NCI-H2107 (cell line): ENCODE measurements around the gene HTR6.
"Not testable (repeated sequence)": the region's sequence is repeated elsewhere in the genome, so short reads cannot be mapped to it uniquely, and the experiment has no call there.

Source experiments
- DNase-seq: peaks from one replicate; lab custom pipeline; 2025; lab: John Stamatoyannopoulos, UW

The HTR6 gene

DNA sequence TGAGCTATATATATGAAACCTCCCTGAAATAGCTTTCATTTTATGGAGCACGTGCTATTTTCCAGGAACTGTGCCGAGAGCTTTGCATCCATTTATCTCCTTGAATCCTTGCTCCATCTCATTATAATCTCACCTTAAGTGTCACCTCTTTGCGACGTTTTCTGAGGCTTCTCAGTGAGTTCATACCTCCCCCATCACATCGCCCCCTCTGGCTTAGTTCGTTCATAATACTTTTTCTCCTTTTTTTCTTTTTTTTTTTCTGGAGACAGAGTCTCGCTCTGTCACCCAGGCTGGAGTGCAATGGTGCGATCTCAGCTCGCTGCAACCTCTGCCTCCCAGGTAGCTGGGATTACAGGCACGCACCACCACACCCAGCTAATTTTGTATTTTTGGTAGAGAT, 25.4 kb upstream of the HTR6 start:
- DNase-seq: not testable (repeated sequence)

DNA sequence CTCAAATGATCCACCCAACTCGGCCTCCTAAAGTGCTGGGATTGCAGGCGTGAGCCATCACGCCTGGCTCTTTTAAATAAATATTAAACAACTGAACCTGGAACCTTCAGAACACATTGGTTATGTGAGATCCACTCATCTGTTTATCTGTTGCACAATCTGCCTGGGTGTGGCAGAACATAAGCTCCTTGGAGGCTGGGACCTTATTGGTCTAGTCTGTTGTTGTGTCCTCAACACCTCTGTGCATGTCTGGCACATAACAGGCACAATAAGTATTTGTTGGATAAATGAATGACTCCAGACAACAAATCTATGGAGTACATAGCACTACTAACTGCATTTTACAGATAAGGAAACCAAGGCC, 24.7 kb upstream of the HTR6 start:
- no peak for DNase-seq

DNA sequence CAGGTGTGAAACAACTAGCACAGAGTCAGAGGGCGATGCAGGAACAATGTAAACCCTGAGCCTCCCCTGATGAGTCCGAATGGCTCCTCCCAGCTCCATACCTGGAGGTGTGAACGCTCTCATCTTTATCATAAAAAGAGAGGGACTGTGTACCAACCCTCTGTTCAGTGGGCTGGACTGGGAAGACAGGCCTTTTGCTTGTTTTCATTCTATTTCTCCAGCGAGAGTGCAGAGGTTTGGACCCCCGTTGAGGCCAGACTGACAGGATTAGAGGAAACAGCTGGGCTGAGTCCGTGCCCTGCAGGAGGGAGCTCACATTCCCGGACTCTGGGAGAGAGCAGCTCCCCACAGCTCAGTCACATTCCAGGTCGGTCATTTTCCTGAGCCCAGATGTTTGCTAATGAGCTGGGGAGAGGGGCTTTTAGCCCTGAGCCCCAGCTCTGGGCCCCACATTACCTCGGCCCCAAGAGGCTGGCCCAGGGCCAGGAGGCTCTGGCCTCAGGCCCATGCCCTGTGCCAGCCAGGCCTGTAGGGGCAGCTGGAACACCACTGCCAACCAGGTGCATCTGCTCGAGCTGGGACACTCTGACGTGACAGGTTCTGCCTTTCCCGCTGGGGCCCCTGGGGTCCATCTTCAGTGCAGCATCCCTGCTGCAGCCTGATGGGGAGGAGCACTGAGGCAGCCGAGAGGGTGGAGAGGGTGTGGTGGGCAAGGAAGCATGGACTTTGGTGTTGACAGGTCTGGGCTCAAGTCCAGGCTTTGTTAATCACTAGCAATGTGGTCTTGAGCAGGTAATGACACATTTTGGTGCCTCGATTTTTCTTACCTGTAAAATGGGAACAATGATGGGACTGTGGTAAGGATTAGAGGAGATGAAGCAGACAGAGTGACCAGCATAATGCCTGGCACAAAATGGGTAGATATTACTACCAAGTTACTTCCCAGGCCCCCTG, 24.0 kb upstream of the HTR6 start:
- no peak for DNase-seq

DNA sequence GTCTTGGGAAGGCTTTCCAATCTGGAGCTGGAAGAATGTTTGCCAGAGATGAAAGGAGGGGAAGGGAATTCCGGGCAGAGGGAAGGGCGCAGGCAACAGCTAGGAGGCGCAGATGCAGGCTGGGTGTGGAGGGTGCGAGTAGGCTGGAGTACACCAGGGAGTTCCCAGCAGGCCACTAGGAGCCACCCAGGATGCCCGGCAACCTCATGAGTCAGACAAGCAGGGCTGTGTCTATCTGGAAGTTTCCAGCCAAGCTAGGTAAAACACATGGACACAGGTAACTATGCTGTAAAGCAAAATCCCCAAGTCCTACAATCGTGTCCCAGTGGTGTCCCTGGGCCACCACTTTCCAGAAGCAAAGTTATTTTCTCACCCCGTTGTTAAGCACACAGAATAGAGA, 21.6 kb upstream of the HTR6 start:
- no peak for DNase-seq

DNA sequence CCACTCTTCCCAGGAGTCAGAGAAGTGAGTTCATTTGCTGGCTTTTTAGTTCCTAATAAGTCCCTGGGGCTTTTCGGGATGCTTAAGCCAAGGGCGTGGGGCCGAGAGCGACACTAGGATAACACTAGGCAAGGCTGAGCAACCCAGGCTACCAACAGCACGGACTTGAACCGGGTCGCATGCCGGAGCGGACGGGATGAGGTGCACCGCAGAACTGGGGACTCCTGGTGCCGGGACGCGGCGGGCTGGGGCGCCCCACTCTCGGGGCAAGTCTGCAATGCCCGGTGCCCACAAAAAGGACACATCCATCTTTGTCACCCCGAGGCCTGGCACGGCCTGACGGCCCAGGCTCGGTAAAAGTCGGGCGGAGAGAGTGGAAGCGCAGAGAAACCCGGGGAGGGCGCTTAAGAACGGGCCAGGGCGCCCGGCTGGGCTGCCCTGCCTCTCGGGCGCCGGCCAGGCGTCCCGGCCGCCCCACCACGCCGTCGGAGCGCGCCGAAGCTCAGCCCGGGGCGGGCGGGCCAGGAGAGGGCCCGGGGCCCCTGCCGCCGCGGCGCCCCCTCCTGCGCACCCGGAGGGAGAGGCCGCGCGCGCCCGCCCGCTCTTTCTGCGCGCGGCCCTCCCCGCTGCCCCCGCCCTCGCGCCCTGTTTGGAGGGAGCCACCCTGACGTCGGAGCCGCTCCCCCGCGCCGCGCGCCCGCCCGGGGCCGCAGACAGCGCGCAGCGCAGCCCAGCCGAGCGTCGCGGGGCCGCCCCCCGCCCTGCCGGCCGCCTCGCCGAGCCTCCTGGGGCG, 20.9 kb upstream of the HTR6 start, which contains the start of gene NBL1:
Gene NBL1 (plus strand): TSS at position 710 of the 793 bp plus-strand sequence. CDS start 10,720 bp downstream, outside the sequence.
- DNase-seq: no peak

DNA sequence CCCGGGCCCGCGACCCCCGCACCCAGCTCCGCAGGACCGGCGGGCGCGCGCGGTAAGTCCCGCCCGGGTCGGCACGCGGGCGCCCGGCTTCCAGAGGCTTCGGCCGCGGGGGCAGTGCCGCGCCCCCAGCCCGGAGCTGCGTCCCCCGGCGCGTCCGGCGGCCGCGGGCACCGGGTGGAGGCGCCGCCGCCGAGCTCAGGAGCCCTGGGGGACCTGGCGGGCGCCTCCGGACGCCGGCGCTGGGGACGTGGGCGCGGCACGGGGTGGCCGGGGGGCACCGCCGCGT, 20.3 kb upstream of the HTR6 start:
- no peak for DNase-seq

DNA sequence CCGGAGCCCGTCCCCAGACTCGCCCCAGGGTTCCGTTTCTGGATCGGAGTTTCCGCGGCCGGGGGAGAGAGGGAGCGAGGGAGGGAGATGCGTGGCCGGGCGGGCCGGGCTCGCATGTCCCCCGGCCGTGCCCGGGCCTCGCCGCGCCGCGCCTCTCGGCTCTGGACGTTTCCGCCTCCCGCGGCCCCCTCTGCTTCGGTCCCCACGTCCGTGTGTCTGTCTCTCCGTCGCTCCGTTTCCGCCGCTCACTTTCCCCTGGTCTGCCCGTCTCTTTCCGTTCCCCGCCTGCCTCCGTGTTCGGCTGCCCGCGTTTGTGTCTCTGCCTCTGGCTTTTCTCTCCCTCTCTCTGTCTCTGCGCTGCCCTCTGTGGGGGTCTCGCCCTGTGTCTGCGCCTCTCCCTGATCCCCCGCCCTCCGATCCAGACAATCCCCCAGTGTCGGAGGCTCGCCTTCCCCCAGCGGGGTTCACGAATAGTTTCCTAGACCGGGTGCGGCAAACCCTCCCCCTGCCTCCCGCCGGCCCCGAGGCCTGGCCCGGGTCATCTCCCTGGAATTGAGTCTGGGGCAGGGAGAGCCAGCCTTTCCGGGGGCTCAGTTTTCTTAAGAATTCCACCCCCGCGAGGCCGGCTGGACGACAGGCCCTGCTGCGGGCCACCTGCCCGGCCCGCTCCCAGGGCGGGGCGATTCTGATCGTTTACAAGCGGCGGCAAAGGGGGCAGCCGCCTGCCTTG, 19.8 kb upstream of the HTR6 start:
- no peak for DNase-seq

DNA sequence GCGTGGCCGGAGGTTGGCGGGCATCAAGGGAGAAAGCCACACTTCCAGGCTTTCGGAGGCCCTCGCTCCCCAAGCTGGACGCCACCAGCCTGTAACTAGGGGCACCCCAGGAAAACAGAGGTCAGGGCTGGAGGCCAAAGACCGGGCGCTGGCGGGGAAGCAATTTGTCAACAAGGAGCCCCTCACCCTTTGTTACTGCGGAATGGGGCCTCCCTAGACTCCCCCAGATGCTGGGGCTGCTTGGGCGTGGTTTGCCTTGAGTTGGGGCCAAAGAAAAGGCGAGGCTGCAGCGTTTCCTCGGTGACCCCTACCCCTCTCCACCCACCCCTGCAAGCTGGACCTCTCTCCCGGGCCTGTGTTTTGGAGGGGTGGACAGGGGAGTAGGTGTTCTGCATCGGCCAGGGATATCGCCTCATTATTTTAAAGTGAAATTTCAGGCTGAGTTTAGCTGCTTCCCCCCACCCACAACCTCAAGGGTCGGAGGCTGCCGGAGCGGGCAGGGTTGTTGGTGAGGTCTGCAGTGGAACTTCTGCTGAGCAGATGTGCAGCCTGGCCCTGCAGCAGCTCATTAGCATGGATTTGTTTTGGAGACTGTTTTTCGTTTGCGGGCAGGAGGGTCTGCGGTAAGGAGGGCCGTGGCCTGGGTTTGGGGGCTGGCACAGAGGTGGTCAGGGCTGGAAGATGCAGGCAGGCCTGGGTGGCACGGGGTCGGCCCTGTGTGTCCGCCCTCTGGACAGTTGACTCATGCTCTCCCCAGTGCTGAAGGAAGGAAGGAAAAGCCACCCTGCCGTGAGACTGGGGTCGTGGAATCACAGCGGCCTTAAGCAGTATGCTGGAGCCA, 19.0 kb upstream of the HTR6 start:
- DNase-seq: no peak

DNA sequence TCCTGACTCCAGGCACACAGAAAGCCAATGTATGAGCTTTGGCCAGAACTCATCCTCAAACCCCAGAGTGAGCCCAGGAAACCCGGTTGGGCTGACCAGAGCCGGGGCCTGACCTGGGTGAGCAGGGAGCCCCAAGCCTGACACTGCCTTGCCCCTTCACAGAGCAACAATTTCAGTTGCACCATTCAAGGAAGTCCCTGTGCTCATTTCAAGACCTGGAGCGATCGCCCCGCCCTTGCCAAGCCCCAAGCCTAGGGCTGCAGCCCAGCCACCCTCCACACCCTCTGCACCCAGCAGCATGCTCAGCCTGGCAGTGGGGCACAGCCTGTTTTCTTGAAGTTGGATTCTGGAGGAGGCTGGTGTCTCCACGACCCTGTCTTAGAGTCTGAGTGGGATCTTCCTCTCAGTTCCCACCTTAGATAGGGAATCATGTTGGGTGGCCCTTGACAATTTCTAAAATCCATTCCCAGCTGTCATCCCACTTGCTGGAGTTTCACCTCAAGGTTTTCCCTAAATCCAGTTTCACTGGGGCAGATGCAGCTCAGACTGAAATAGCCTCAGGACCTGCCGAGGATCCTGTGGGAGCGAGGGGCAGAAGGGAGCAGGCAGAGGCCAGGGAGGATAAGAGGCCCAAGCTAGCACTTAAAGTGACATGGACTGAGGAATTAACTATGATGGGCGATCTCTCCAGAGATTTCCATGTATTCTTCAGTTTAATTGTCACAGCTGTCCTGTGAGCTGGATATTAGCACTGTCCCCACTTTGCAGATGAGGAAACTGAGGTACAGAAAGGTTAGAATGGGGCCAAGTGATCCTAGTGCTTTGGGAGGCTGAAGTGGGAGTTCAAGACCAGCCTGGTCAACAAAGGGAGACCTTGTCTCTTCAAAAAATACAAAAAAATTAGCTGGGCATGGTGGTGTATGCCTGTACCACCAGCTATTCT, 18.0 kb upstream of the HTR6 start:
- DNase-seq: no peak

DNA sequence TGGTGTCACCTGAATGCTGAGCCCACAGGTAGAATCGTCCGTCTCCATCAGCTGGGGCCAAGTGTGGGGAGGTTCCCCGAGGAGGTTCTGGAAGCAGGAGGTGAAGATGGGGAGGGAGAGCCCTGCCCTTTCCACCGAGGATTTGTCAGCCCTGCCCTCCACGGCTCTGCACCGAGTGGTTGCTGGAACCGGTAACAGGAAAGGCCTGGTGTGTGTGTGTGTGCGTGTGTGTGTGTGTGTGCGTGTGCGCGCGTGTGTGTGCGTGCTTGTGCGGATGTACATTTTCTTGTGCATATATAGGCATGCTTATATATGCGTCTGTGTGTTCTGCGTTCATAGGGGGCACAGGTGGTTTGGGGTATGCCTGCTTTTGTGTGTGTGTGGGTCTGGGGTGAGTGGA, 17.0 kb upstream of the HTR6 start:
- no peak for DNase-seq

DNA sequence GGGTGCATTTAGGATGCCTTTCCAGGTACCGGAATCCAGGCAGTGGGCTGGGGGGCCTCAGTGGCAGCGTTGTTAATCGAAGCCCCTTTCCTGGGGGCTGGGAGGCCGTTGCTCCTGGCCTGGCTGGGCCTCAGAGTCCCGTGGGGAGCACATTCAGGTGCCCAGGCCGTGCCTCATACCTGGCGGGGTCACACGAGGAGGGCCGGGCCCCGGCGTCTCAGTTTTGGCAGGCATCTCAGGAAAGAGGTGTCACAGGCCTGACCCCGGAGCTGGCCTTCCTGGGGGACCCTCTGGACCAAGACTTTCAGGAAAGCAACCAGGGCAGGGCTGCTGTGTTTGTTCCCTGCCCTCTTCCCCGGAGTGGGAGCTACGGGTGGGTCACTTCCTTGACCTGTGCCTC, 16.4 kb upstream of the HTR6 start:
- DNase-seq: no peak

DNA sequence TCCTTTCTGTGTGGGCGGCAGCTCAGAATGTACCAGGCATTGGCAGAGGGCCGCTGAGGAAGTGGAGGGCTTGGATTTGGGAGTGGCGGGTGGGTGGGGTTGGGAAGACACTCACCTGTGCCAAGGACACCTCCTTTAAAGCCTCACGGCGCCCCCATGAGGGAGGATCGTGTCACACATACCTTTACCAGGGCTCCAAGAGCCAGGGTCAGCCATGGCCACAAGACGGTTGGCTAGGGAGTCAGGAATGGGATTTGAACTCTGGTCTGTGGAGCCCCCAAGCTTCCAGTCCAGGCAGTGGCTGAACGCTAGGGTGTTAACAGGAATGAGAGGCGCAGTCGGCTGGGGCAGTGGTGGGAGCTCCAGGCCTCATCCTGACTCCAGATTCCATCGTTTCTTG, 16.0 kb upstream of the HTR6 start:
- DNase-seq: no peak

DNA sequence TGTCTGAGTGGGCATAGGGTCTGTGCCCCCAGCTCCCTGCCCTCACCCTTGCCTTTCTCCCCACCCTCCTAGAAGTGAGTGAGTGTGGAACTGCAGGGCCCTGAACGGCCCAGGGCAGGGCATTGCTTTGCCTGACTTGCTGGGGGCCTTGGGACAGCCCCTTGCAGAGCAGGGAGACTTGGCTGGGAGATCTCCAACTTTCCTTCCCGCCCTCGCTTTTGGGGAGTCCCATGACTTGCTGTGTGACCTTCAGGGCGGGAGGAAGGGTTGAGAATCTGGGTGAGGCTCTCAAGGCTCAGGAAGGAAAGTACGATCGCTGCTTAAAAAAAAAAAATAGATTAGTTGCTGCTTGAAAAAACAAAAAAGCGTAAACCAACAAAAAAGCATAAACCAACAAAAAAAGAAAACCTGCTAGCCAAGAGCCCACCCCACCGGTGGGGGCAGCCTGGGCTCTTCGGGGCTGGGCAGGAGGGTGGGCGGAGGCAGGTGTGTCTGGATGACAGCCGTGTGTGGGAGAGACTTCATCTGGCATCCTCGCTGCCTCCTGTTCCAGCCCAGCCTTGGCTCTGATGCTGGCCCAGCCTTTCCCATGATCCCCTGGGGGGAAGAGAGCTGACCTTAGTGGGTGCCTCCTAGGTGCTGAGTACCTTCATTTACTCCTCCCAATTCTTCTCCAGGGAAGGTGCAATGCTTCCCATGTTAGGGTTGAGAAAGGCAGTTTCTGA, 14.1 kb upstream of the HTR6 start:
- DNase-seq: no peak

DNA sequence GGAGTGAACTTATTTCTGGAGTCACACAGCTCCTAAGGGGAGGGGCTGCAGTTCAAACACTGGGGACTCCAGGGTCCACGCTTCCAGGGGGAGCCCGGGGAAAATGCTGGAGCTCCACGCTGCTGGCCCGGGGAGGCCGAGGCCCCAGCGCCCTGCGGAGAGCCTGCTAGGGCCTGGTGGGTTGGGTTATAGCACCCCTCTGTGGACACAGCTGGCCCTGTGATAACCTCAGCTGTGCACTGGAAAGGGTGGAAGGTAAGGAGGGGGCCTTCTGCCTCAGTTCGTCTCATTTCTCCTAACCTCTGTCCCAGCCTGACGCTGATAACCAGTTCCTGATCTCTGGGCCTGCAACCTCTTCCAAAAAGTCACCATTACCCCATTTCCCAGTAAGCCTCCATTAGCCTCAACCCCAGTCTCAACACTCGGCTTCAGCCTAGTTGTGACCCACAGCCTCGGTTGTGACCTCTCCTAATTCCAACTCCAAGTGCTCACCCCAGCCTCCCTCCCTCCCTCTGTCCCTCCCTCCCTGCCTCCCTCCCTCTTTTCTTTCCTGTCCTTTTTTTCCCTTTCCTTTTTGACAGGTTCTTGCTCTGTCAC, 13.4 kb upstream of the HTR6 start:
- DNase-seq: no peak

DNA sequence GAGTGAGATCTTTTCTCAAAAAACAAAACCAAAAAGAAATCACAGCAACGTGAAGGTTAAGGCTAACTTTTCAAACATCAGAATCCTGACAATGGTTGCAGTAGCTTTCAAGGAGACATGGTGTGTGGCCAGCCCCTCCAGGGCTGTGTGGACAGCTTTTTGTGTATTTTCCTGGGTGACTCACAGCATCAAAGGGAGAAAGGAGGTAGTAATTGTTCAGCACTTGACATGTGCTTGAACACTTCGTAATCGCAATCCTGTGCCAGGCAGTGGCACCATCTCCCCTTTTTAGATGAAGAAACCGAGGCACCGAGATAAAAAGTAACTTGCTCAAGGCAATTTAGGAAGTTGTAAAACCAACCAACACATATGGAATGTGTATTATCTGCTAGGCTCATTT, 10.3 kb upstream of the HTR6 start:
- no peak for DNase-seq

DNA sequence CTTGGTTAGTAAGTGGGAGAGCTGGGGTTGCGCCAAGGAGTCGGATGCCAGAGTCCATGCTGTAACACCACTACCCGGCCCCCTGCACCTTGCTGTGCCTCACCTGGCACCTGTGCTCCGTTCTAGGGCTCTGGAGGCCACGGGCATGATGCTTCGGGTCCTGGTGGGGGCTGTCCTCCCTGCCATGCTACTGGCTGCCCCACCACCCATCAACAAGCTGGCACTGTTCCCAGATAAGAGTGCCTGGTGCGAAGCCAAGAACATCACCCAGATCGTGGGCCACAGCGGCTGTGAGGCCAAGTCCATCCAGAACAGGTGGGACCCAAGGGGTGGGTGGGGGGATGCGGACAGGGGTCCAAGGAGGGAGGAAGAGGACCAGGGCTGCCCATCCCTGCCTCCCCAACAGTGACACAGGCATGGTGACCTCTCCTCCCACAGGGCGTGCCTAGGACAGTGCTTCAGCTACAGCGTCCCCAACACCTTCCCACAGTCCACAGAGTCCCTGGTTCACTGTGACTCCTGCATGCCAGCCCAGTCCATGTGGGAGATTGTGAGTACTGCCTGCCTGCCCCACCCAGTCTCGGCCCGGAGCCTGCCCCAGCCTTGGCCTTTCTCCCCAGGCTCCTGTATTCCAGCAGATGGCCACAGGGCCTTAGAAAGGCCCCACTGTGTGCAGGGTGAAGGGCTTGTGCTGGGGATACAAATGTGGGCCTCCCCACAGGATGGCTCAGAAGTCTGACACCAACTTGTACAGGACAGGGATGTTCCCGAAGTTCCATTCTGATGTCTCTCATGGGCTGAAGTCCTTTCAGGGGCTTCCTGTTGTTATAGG, 9.6 kb upstream of the HTR6 start:
- no peak for DNase-seq

DNA sequence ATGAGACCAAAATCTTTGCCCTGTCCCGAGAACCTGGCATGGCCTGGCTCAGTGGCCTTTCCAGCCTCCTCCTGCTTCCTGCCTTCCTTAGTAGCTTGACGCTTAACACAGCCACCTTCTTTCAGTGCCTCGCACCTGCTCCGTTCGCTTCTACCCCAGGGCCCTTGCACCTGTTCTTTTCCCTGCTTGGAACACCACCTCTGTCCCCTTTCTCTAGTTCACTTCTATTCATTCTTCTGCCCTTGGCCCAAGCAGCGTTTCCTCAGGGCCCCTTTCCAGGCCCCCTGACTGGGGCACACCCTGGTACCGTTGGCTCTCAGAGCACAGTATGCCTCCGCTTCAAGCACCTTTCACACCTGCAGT, 9.0 kb upstream of the HTR6 start:
- DNase-seq: no peak

DNA sequence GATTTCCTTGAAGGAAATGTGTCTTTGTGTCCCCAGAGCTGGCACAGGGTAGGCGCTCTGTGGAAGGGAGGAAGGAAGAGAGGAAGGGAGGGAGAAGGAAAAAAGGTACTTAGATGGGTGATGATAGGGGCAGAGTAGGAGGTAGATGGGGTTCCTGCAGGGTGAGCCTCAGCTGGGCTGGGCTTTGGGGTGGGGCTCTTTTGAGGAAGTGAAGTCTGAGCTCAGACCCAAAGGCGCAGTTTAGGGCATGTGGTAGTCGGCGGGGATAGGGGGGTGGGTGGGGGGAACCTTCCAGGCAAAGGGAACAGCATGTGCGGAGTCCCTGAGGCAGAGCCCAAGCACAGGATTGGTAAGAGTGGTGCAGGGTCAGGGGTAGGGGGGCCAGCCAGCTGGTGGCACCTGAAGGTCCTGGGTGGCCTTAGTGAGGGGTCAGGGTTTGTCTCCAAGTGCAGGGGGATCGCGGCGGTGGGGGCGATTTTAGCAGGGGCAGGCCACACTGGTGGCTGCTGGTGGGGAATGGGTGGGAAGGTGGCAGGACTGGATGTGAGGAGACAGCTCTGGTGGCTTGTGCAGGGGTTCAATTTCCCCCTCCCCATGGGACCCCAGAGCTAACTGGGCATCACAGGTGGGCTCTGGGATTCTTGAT, 8.4 kb upstream of the HTR6 start:
- no peak for DNase-seq
